DMS153 (cell line): ENCODE data around the gene SLC2A4.
A peak's percentile ranks its signal among the peaks of the same experiment; 100 is the strongest.

Source experiments
- DNase-seq: peaks from one replicate; lab custom pipeline; 2025; lab: John Stamatoyannopoulos, UW

Gene SLC2A4

GRCh38 chr17:7248796-7249195 lies 32.7 kb upstream of the SLC2A4 start:
- no peak for DNase-seq

- DNase-seq, result no peak
Observed at GRCh38 chr17:7249214-7249613, 32.3 kb upstream of the SLC2A4 start.

DNA sequence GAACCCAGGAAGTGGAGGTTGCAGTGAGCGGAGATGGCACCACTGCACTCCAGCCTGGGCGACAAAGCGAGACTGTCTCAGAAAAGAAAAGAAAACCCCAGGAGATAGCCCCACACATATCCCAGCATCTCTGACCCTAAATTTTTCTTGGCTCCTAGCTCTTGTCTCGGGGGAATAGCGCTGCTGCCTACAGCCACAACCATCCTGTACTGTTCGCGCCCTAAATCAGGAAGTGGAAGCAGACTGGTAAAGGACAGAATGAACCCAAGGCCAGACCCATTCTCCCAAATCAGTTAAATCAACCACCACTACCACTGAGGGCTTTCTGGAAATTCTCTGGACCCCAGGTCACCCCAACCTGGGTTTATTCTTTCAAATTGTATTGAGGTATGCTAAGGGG lies 31.7 kb upstream of the SLC2A4 start:
- no peak for DNase-seq

GRCh38 chr17:7250695-7251627 lies 30.6 kb upstream of the SLC2A4 start:
- DNase-seq, result no peak

GRCh38 chr17:7251661-7252175 lies 29.8 kb upstream of the SLC2A4 start, which contains the start of gene CTDNEP1:
CTDNEP1 (minus strand) TSS chr17:7251734; CDS start chr17:7251296, 438 bp downstream.
- DNase-seq, result peak; percentile 93

GRCh38 chr17:7252176-7253043 lies 29.1 kb upstream of the SLC2A4 start, which contains the start of gene ELP5:
ELP5 (plus strand) TSS chr17:7252215; CDS start chr17:7252551, 336 bp downstream.
- DNase-seq, result peak; percentile 64

DNA sequence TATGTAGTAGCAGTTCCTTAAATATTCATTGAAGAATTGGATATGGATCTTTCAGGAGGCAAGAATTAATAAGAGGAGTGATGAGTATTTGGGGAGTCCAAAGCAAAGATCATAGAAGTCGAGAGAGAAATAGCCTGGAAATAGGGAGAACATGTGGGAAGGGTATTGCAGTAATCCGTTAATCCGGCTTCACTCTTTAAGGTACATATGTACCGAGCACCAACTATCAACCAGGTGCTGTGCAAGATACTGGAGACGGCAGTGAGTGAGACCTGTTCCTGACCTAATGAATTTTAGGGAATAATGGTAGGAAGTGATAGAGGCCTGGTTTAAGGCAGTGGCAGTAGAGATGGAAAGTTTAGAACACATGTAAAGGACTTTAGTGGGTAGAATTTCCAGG lies 28.4 kb upstream of the SLC2A4 start:
- no peak for DNase-seq

GRCh38 chr17:7254511-7254910 lies 27.0 kb upstream of the SLC2A4 start:
- DNase-seq, result no peak

- no peak for DNase-seq
Observed at GRCh38 chr17:7256766-7257456, 24.6 kb upstream of the SLC2A4 start.

- no peak for DNase-seq
Observed at GRCh38 chr17:7258731-7259554, 22.6 kb upstream of the SLC2A4 start.

- no peak for DNase-seq
Observed at GRCh38 chr17:7259555-7259889, 22.0 kb upstream of the SLC2A4 start.

- no peak for DNase-seq
Observed at GRCh38 chr17:7260151-7260550, 21.4 kb upstream of the SLC2A4 start.

DNA sequence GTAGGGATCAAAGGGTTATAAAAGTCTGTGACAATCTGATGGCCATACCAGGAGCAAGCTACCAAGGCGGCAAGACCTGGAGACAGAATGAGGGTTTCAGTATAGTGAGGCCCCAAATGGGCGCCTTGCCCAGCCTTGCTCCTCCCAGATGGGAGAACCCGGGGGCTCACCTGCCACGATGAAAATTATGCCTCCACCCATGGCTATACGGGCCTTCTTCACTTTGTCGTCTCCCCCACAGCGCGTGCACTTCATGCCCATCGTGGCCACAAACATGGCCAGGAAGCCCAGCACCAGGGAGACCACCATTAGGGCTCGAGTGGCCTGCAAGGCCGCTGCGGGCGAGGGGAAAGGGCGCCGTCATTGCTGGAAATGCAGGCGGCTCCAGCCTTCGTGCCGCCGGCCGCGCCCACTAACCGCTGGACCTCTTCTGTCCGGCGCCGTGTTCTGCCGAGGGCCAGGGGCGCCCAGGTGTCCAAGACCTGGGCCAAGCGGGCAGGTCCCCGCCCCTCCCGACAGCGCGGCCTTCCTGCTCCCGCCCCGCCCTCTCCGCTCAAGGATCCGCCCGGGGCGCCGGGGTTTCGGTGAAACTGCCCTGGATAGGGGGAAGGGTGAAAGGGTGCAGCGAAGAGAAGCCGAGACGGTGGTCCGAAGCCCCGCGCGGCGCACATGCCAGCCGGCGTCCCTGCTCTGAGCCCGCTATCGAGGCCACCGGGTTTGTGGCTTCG lies 20.7 kb upstream of the SLC2A4 start:
- peak; percentile 27 for DNase-seq

DNA sequence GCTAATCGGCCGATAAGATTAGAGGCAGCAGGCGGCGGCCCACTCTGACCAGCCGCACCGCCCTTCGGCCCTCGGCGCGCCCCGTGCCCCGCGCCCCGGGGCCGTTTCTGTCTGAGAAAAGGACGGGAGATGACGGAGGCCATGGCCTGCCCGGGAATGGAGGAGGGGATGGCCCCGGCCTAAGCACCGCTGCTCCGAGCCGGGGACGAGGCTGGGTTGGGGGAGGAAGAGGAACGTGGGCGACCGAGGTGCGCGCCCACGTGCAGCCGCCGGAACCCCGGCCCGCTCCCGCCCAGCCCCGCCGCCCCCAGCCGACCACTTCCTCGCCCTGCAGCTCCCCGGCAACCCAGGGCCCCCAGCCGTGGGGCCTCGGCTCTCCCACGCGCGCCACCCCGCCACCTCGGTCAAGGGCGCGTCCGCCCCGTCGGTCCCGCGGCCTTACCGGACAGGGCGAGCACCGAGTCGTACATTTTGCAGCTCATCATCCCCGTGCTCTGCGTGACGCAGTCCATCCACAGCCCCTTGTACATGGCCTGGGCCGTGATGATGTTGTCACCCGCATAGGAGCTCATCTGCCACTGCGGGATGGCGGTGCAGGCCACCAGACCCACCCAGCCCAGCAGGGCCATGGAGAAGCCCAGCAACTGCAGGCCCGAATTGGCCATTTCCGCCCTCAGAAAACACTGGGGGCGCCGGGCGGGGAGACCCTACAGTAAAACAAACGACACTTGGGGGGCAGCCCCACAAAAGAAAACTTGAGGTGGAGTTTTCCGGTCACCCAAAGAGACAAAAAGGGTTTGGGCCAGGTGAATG lies 19.9 kb upstream of the SLC2A4 start:
- no peak for DNase-seq

- DNase-seq, result peak; percentile 81
Observed at GRCh38 chr17:7262192-7262934, 19.2 kb upstream of the SLC2A4 start, which contains the start of gene CLDN7. CLDN7 (minus strand) TSS chr17:7262478; CDS start chr17:7262043, 435 bp downstream.

- DNase-seq, result no peak
Observed at GRCh38 chr17:7262935-7263800, 18.4 kb upstream of the SLC2A4 start.

DNA sequence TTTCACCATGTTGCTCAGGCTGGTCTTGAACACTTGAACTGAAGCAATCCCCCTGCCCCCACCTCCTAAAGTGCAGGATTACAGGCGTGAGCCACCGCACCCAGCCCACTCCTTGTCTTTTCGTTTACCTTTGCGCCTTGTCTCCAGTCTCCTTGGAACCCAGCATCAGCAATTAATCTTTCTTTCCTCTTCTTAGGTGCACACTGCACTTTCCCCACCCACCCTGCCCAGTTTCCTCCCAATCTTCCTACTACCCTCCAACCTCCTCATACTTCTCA lies 17.8 kb upstream of the SLC2A4 start:
- DNase-seq, result no peak

- no peak for DNase-seq
Observed at GRCh38 chr17:7266784-7267183, 14.7 kb upstream of the SLC2A4 start.
